Measurements from ENCODE around the gene LPIN1.

Gene LPIN1

GRCh38 chr2:11762031-11762430 lies 15.6 kb downstream of the LPIN1 start:
- DNase-seq (ENCODE audit: low read depth, low spot score) = no peak
- H3K4me3 ChIP-seq (ENCODE audit: low read length) = no peak overlapping the region
- H3K27me3 ChIP-seq (ENCODE audit: control insufficient read depth, insufficient read depth, low read length) = no peaks in the 10 kb centered on the region
- no peaks in the 10 kb centered on the region for H3K4me1 ChIP-seq (ENCODE audit: control insufficient read depth, insufficient read depth, low read length)
- WGBS (ENCODE audit: insufficient coverage, insufficient read length) = no CpG with 5 or more reads among the region's 14 CpGs
- no peak overlapping the region for H3K27ac ChIP-seq (ENCODE audit: low read length)
- peaks cover 5% of the 10 kb centered on the region; the same call in 1 of the 2 replicates for H3K36me3 ChIP-seq (ENCODE audit: control insufficient read depth, insufficient read depth, low read length)
- peaks cover 1% of the 10 kb centered on the region; the same call in 1 of the 2 replicates for H3K9me3 ChIP-seq (ENCODE audit: control insufficient read depth, insufficient read depth, low read length)

GRCh38 chr2:11762799-11763461 lies 16.5 kb downstream of the LPIN1 start:
- Histone ChIP-seq H3K4me1 (ENCODE audit: control insufficient read depth, insufficient read depth, low read length) (no peaks in the 10 kb centered on the region), H3K27ac (ENCODE audit: low read length) (no peak overlapping the region), H3K9me3 (ENCODE audit: control insufficient read depth, insufficient read depth, low read length) (peaks cover 1% of the 10 kb centered on the region; the same call in 1 of the 2 replicates), H3K36me3 (ENCODE audit: control insufficient read depth, insufficient read depth, low read length) (peaks cover 5% of the 10 kb centered on the region; the same call in 1 of the 2 replicates), H3K27me3 (ENCODE audit: control insufficient read depth, insufficient read depth, low read length) (no peaks in the 10 kb centered on the region), H3K4me3 (ENCODE audit: low read length) (no peak overlapping the region)
- DNase-seq (ENCODE audit: low read depth, low spot score) = no peak
- no CpG with 5 or more reads among the region's 20 CpGs for WGBS (ENCODE audit: insufficient coverage, insufficient read length)

GRCh38 chr2:11764359-11764758 lies 17.9 kb downstream of the LPIN1 start:
- no peak overlapping the region for H3K4me3 ChIP-seq (ENCODE audit: low read length)
- no peak for DNase-seq (ENCODE audit: low read depth, low spot score)
- no peaks in the 10 kb centered on the region for H3K4me1 ChIP-seq (ENCODE audit: control insufficient read depth, insufficient read depth, low read length)
- H3K36me3 ChIP-seq (ENCODE audit: control insufficient read depth, insufficient read depth, low read length) = peaks cover 5% of the 10 kb centered on the region; the same call in 1 of the 2 replicates
- H3K27me3 ChIP-seq (ENCODE audit: control insufficient read depth, insufficient read depth, low read length) = no peaks in the 10 kb centered on the region
- WGBS (ENCODE audit: insufficient coverage, insufficient read length) = no CpG with 5 or more reads among the region's 4 CpGs
- H3K27ac ChIP-seq (ENCODE audit: low read length) = no peak overlapping the region
- no peaks in the 10 kb centered on the region for H3K9me3 ChIP-seq (ENCODE audit: control insufficient read depth, insufficient read depth, low read length)

GRCh38 chr2:11764920-11765319 lies 18.5 kb downstream of the LPIN1 start:
- DNase-seq (ENCODE audit: low read depth, low spot score) = no peak
- Histone ChIP-seq H3K9me3 (ENCODE audit: control insufficient read depth, insufficient read depth, low read length) (no peaks in the 10 kb centered on the region), H3K36me3 (ENCODE audit: control insufficient read depth, insufficient read depth, low read length) (peaks cover 5% of the 10 kb centered on the region; the same call in 1 of the 2 replicates), H3K4me1 (ENCODE audit: control insufficient read depth, insufficient read depth, low read length) (no peaks in the 10 kb centered on the region), H3K27ac (ENCODE audit: low read length) (no peak overlapping the region), H3K27me3 (ENCODE audit: control insufficient read depth, insufficient read depth, low read length) (no peaks in the 10 kb centered on the region), H3K4me3 (ENCODE audit: low read length) (no peak overlapping the region)
- no CpG with 5 or more reads among the region's 10 CpGs for WGBS (ENCODE audit: insufficient coverage, insufficient read length)

- DNase-seq (ENCODE audit: low read depth, low spot score) = no peak
- Histone ChIP-seq H3K27me3 (ENCODE audit: control insufficient read depth, insufficient read depth, low read length) (no peaks in the 10 kb centered on the region), H3K36me3 (ENCODE audit: control insufficient read depth, insufficient read depth, low read length) (peaks cover 5% of the 10 kb centered on the region; the same call in 1 of the 2 replicates), H3K4me1 (ENCODE audit: control insufficient read depth, insufficient read depth, low read length) (no peaks in the 10 kb centered on the region), H3K27ac (ENCODE audit: low read length) (no peak overlapping the region), H3K9me3 (ENCODE audit: control insufficient read depth, insufficient read depth, low read length) (no peaks in the 10 kb centered on the region), H3K4me3 (ENCODE audit: low read length) (no peak overlapping the region)
- WGBS (ENCODE audit: insufficient coverage, insufficient read length) = no CpG with 5 or more reads among the region's 13 CpGs
Observed at GRCh38 chr2:11765501-11765900, 19.1 kb downstream of the LPIN1 start.

GRCh38 chr2:11766016-11766415 lies 19.6 kb downstream of the LPIN1 start:
- no CpG with 5 or more reads among the region's 5 CpGs for WGBS (ENCODE audit: insufficient coverage, insufficient read length)
- H3K9me3 ChIP-seq (ENCODE audit: control insufficient read depth, insufficient read depth, low read length) = no peaks in the 10 kb centered on the region
- H3K4me3 ChIP-seq (ENCODE audit: low read length) = no peak overlapping the region
- no peak for DNase-seq (ENCODE audit: low read depth, low spot score)
- H3K36me3 ChIP-seq (ENCODE audit: control insufficient read depth, insufficient read depth, low read length) = peaks cover 5% of the 10 kb centered on the region; the same call in 1 of the 2 replicates
- H3K4me1 ChIP-seq (ENCODE audit: control insufficient read depth, insufficient read depth, low read length) = no peaks in the 10 kb centered on the region
- H3K27me3 ChIP-seq (ENCODE audit: control insufficient read depth, insufficient read depth, low read length) = no peaks in the 10 kb centered on the region
- H3K27ac ChIP-seq (ENCODE audit: low read length) = no peak overlapping the region

GRCh38 chr2:11767779-11768178 lies 21.3 kb downstream of the LPIN1 start:
- Histone ChIP-seq H3K4me1 (ENCODE audit: control insufficient read depth, insufficient read depth, low read length) (no peaks in the 10 kb centered on the region), H3K9me3 (ENCODE audit: control insufficient read depth, insufficient read depth, low read length) (no peaks in the 10 kb centered on the region), H3K27ac (ENCODE audit: low read length) (no peak overlapping the region), H3K36me3 (ENCODE audit: control insufficient read depth, insufficient read depth, low read length) (peaks cover 8% of the 10 kb centered on the region; the same call in 1 of the 2 replicates), H3K4me3 (ENCODE audit: low read length) (no peak overlapping the region), H3K27me3 (ENCODE audit: control insufficient read depth, insufficient read depth, low read length) (no peaks in the 10 kb centered on the region)
- WGBS (ENCODE audit: insufficient coverage, insufficient read length) = no CpG with 5 or more reads among the region's 7 CpGs
- no peak for DNase-seq (ENCODE audit: low read depth, low spot score)

- no peaks in the 10 kb centered on the region for H3K27me3 ChIP-seq (ENCODE audit: control insufficient read depth, insufficient read depth, low read length)
Observed at GRCh38 chr2:11768946-11769345, 22.5 kb downstream of the LPIN1 start.

GRCh38 chr2:11769516-11769915 lies 23.1 kb downstream of the LPIN1 start:
- Histone ChIP-seq H3K27ac (ENCODE audit: low read length) (no peak overlapping the region), H3K9me3 (ENCODE audit: control insufficient read depth, insufficient read depth, low read length) (no peaks in the 10 kb centered on the region), H3K27me3 (ENCODE audit: control insufficient read depth, insufficient read depth, low read length) (no peaks in the 10 kb centered on the region), H3K4me3 (ENCODE audit: low read length) (no peak overlapping the region), H3K4me1 (ENCODE audit: control insufficient read depth, insufficient read depth, low read length) (no peaks in the 10 kb centered on the region), H3K36me3 (ENCODE audit: control insufficient read depth, insufficient read depth, low read length) (peaks cover 10% of the 10 kb centered on the region; the same call in 1 of the 2 replicates)
- no peak for DNase-seq (ENCODE audit: low read depth, low spot score)
- WGBS (ENCODE audit: insufficient coverage, insufficient read length) = no CpG with 5 or more reads among the region's 3 CpGs

More at GRCh38 chr2:11768946-11769345, 22.5 kb downstream of the LPIN1 start:
- WGBS (ENCODE audit: insufficient coverage, insufficient read length) = no CpG with 5 or more reads among the region's 3 CpGs
- no peak for DNase-seq (ENCODE audit: low read depth, low spot score)
- Histone ChIP-seq H3K9me3 (ENCODE audit: control insufficient read depth, insufficient read depth, low read length) (no peaks in the 10 kb centered on the region), H3K36me3 (ENCODE audit: control insufficient read depth, insufficient read depth, low read length) (peaks cover 10% of the 10 kb centered on the region; the same call in 1 of the 2 replicates), H3K4me3 (ENCODE audit: low read length) (no peak overlapping the region), H3K27ac (ENCODE audit: low read length) (no peak overlapping the region), H3K4me1 (ENCODE audit: control insufficient read depth, insufficient read depth, low read length) (no peaks in the 10 kb centered on the region)

- H3K27ac ChIP-seq (ENCODE audit: low read length) = no peak overlapping the region
- H3K27me3 ChIP-seq (ENCODE audit: control insufficient read depth, insufficient read depth, low read length) = no peaks in the 10 kb centered on the region
- H3K36me3 ChIP-seq (ENCODE audit: control insufficient read depth, insufficient read depth, low read length) = peaks cover 9% of the 10 kb centered on the region; the same call in 1 of the 2 replicates
- H3K4me3 ChIP-seq (ENCODE audit: low read length) = no peak overlapping the region
- WGBS (ENCODE audit: insufficient coverage, insufficient read length) = no CpG with 5 or more reads among the region's 6 CpGs
- H3K4me1 ChIP-seq (ENCODE audit: control insufficient read depth, insufficient read depth, low read length) = no peaks in the 10 kb centered on the region
- no peaks in the 10 kb centered on the region for H3K9me3 ChIP-seq (ENCODE audit: control insufficient read depth, insufficient read depth, low read length)
- DNase-seq (ENCODE audit: low read depth, low spot score) = no peak
Observed at GRCh38 chr2:11770531-11771188, 24.2 kb downstream of the LPIN1 start.

Measured in iPS DF 6.9 (cell line).